Measurements from ENCODE around the gene PLA2G4A. TPM values are rescaled to one million over a fixed set of nuclear protein-coding genes. Genes with fewer than 3 reads are reported as not detected.

The PLA2G4A gene
- total and polyA plus RNA-seq, 2 donors (not counting 3 experiments of a cell fraction or from before 2014, with no cell fraction given), result 8.2 to 13.3 TPM

- Histone ChIP-seq H3K27ac (ENCODE audit: insufficient read depth, low read depth, low read length) (no peak overlapping the region), H4K20me1 (replicated peaks; ENCODE audit: control insufficient read depth, extremely low read depth, insufficient read depth, low read length) (no peaks in the 10 kb centered on the region), H3K79me2 (ENCODE audit: control insufficient read depth, insufficient read depth, low read length) (no peaks in the 10 kb centered on the region), H2AFZ (ENCODE audit: low read depth, low read length) (no peak overlapping the region), H3K9me1 (replicated peaks; ENCODE audit: control insufficient read depth, extremely low read depth, insufficient read depth, low read length) (no peaks in the 10 kb centered on the region), H3K4me3 (replicated peaks in 1 of 3; ENCODE audit: insufficient read depth in 1 of 3, low read depth in 1 of 3, low read length in 3 of 3) (no peak overlapping the region), H3K9ac (replicated peaks; ENCODE audit: extremely low read depth, insufficient read depth, low read length) (no peak overlapping the region), H3K4me2 (ENCODE audit: insufficient read depth, low read length) (no peak overlapping the region), H3K9me3 (replicated peaks; ENCODE audit: control insufficient read depth, insufficient read depth, low read length) (no peaks in the 10 kb centered on the region), H3K4me1 (ENCODE audit: control insufficient read depth, extremely low read depth, insufficient read depth, low read length) (no peaks in the 10 kb centered on the region), H3K27me3 (ENCODE audit: control insufficient read depth in 2 of 2, insufficient read depth in 2 of 2, low read length in 2 of 2) (no peaks in the 10 kb centered on the region), H3K36me3 (ENCODE audit: control insufficient read depth in 2 of 2, extremely low read depth in 1 of 2, insufficient read depth in 2 of 2, low read length in 2 of 2) (no peaks in the 10 kb centered on the region)
- POLR2A ChIA-PET, result no interaction called here
- dilution Hi-C loops (cut with MboI; ENCODE audit: extremely low pct_ligation_motif_present, low sequenced_read_pairs), result no loop called here
- no peak for TF ChIP-seq FOS (IDR thresholded peaks at IDR 0.05; ENCODE audit: borderline replicate concordance, insufficient read depth, low read length)
- no peak for TF ChIP-seq POLR2AphosphoS5 (IDR thresholded peaks at IDR 0.05; ENCODE audit: insufficient read depth, low read depth, low read length)
- TF ChIP-seq POLR2A (IDR thresholded peaks at IDR 0.05; ENCODE audit: low read depth, low read length), result no peak
- no peak for TF ChIP-seq CTCF (IDR thresholded peaks at IDR 0.05; ENCODE audit: extremely low read depth in 1 of 2, insufficient read depth in 1 of 2, low read depth in 1 of 2, low read length in 2 of 2)
- TF ChIP-seq MAX (IDR thresholded peaks at IDR 0.05; ENCODE audit: insufficient read depth, insufficient read length), result no peak
- TF ChIP-seq JUN (IDR thresholded peaks at IDR 0.05; ENCODE audit: borderline replicate concordance, insufficient read depth, insufficient read length, low read depth), result no peak
- intact Hi-C loops (cut with micrococcal nuclease), result no loop called here
- no TSS peak for BruUV-seq (replicated peaks)
- CTCF ChIA-PET, result interaction anchor here (0.8 to 1.4 kb wide), 3 partner anchors 17 to 40 kb away, joined by 3 to 4 read pairs (median 3); no protein-coding TSS in a partner anchor
- DNase-seq (ENCODE audit: low read depth, low spot score) (no peak), FAIRE-seq (no peak)
These were observed 128.6 kb downstream of the PLA2G4A start for GRCh38 chr1:186957314-186957713.

- Histone ChIP-seq H3K36me3 (ENCODE audit: control insufficient read depth in 2 of 2, extremely low read depth in 1 of 2, insufficient read depth in 2 of 2, low read length in 2 of 2) (no peaks in the 10 kb centered on the region), H3K4me3 (replicated peaks in 1 of 3; ENCODE audit: insufficient read depth in 1 of 3, low read depth in 1 of 3, low read length in 3 of 3) (no peak overlapping the region), H3K4me1 (ENCODE audit: control insufficient read depth, extremely low read depth, insufficient read depth, low read length) (no peaks in the 10 kb centered on the region), H3K27me3 (ENCODE audit: control insufficient read depth in 2 of 2, insufficient read depth in 2 of 2, low read length in 2 of 2) (no peaks in the 10 kb centered on the region), H2AFZ (ENCODE audit: low read depth, low read length) (no peak overlapping the region), H3K9ac (replicated peaks; ENCODE audit: extremely low read depth, insufficient read depth, low read length) (no peak overlapping the region), H3K9me1 (replicated peaks; ENCODE audit: control insufficient read depth, extremely low read depth, insufficient read depth, low read length) (no peaks in the 10 kb centered on the region), H3K79me2 (ENCODE audit: control insufficient read depth, insufficient read depth, low read length) (no peaks in the 10 kb centered on the region), H4K20me1 (replicated peaks; ENCODE audit: control insufficient read depth, extremely low read depth, insufficient read depth, low read length) (no peaks in the 10 kb centered on the region), H3K27ac (ENCODE audit: insufficient read depth, low read depth, low read length) (no peak overlapping the region), H3K4me2 (ENCODE audit: insufficient read depth, low read length) (no peak overlapping the region), H3K9me3 (replicated peaks; ENCODE audit: control insufficient read depth, insufficient read depth, low read length) (no peaks in the 10 kb centered on the region)
- no TSS peak for BruUV-seq (replicated peaks)
- no peak for DNase-seq (ENCODE audit: low read depth, low spot score)
- dilution Hi-C loops (cut with MboI; ENCODE audit: extremely low pct_ligation_motif_present, low sequenced_read_pairs), result no loop called here
- POLR2A ChIA-PET, result no interaction called here
- FAIRE-seq, result no peak
- intact Hi-C loops (cut with micrococcal nuclease), result no loop called here
- CTCF ChIA-PET, result interaction anchor here (1.4 kb wide), 1 partner anchor 41 kb away, joined by 4 read pairs; no protein-coding TSS in a partner anchor
- TF ChIP-seq MYC (IDR thresholded peaks at IDR 0.05; ENCODE audit: low read depth, low read length) (no peak), MAX (IDR thresholded peaks at IDR 0.05; ENCODE audit: insufficient read depth, insufficient read length) (no peak), CTCF (IDR thresholded peaks at IDR 0.05; ENCODE audit: extremely low read depth in 1 of 2, insufficient read depth in 1 of 2, low read depth in 1 of 2, low read length in 2 of 2) (no peak), GATA2 (IDR thresholded peaks at IDR 0.05; ENCODE audit: insufficient read depth, insufficient read length, low read depth, low read length) (no peak), POLR2A (IDR thresholded peaks at IDR 0.05; ENCODE audit: low read depth, low read length) (no peak), POLR2AphosphoS5 (IDR thresholded peaks at IDR 0.05; ENCODE audit: insufficient read depth, low read depth, low read length) (no peak), EZH2 (IDR thresholded peaks at IDR 0.05; ENCODE audit: borderline replicate concordance, low read depth, low read length, severe bottlenecking) (no peak), JUN (IDR thresholded peaks at IDR 0.05; ENCODE audit: borderline replicate concordance, insufficient read depth, insufficient read length, low read depth) (no peak), FOS (IDR thresholded peaks at IDR 0.05; ENCODE audit: borderline replicate concordance, insufficient read depth, low read length) (no peak)
These were observed 129.8 kb downstream of the PLA2G4A start for GRCh38 chr1:186958520-186958919.
